SH-SY5Y (cell line): Measurements from ENCODE around the gene ZMIZ1.

Source experiments
- GATA2 ChIP-seq: IDR thresholded peaks from 2 replicates; pipeline ENCODE4 v1.6.1; 2011; ENCODE audit warnings: mild to moderate bottlenecking, low read depth, low read length
- GATA3 ChIP-seq: IDR thresholded peaks from 2 replicates; pipeline ENCODE4 v1.6.1; 2011; ENCODE audit warnings: low read depth, mild to moderate bottlenecking, low read length, moderate library complexity

Gene ZMIZ1

GRCh38 chr10:79176949-79177602, 108.3 kb downstream of the ZMIZ1 start:
- TF ChIP-seq GATA3, result no peak
- no peak for TF ChIP-seq GATA2

- TF ChIP-seq GATA2, result no peak
- no peak for TF ChIP-seq GATA3
Measured at GRCh38 chr10:79178070-79178576, 109.4 kb downstream of the ZMIZ1 start.

- TF ChIP-seq GATA3, result no peak
- TF ChIP-seq GATA2, result no peak
Measured at GRCh38 chr10:79178614-79179163, 109.9 kb downstream of the ZMIZ1 start.

- TF ChIP-seq GATA2, result no peak
- no peak for TF ChIP-seq GATA3
Measured at GRCh38 chr10:79179164-79179956, 110.6 kb downstream of the ZMIZ1 start.

GRCh38 chr10:79179957-79180309, 111.2 kb downstream of the ZMIZ1 start:
- TF ChIP-seq GATA3, result no peak
- no peak for TF ChIP-seq GATA2

- no peak for TF ChIP-seq GATA3
- TF ChIP-seq GATA2, result no peak
Measured at GRCh38 chr10:79180414-79181221, 111.9 kb downstream of the ZMIZ1 start.

GRCh38 chr10:79181227-79181626, 112.5 kb downstream of the ZMIZ1 start:
- TF ChIP-seq GATA2, result no peak
- no peak for TF ChIP-seq GATA3

- no peak for TF ChIP-seq GATA2
- no peak for TF ChIP-seq GATA3
Measured at GRCh38 chr10:79181698-79182521, 113.1 kb downstream of the ZMIZ1 start.

- no peak for TF ChIP-seq GATA2
- no peak for TF ChIP-seq GATA3
Measured at GRCh38 chr10:79182781-79183467, 114.2 kb downstream of the ZMIZ1 start.

GRCh38 chr10:79183468-79183865, 114.7 kb downstream of the ZMIZ1 start:
- TF ChIP-seq GATA3, result no peak
- TF ChIP-seq GATA2, result no peak

GRCh38 chr10:79184145-79184625, 115.4 kb downstream of the ZMIZ1 start:
- no peak for TF ChIP-seq GATA3
- no peak for TF ChIP-seq GATA2

- no peak for TF ChIP-seq GATA2
- no peak for TF ChIP-seq GATA3
Measured at GRCh38 chr10:79184657-79185056, 115.9 kb downstream of the ZMIZ1 start.

GRCh38 chr10:79185067-79185774, 116.5 kb downstream of the ZMIZ1 start:
- TF ChIP-seq GATA3 (no peak), GATA2 (no peak)

GRCh38 chr10:79185796-79186374, 117.1 kb downstream of the ZMIZ1 start:
- TF ChIP-seq GATA2 (no peak), GATA3 (no peak)
